ENCODE measurements around the gene PRMT1.

PRMT1 gene

GRCh38 chr19:49672131-49672919 lies 4.7 kb upstream of the PRMT1 start:
- DNase-seq: peak; percentile 76

GRCh38 chr19:49676136-49676783 lies 811 bp upstream of the PRMT1 start:
- peak; percentile 94 for DNase-seq

- DNase-seq: peak; percentile 100
These were observed 264 bp upstream of the PRMT1 start for GRCh38 chr19:49676784-49677230.

GRCh38 chr19:49677901-49678674 lies 1.0 kb downstream of the PRMT1 start:
- DNase-seq: peak; percentile 36

GRCh38 chr19:49678985-49679770 lies 2.1 kb downstream of the PRMT1 start:
- DNase-seq: no peak

- no peak for DNase-seq
These were observed 2.8 kb downstream of the PRMT1 start for GRCh38 chr19:49679771-49680413.

- peak; percentile 92 for DNase-seq
These were observed 3.6 kb downstream of the PRMT1 start for GRCh38 chr19:49680421-49681351.

- no peak for DNase-seq
These were observed 4.8 kb downstream of the PRMT1 start for GRCh38 chr19:49681830-49682229.

- DNase-seq: no peak
These were observed 5.2 kb downstream of the PRMT1 start for GRCh38 chr19:49682274-49682673.

GRCh38 chr19:49683814-49684250 lies 6.8 kb downstream of the PRMT1 start:
- DNase-seq: no peak

GRCh38 chr19:49684251-49684982 lies 7.3 kb downstream of the PRMT1 start:
- DNase-seq: no peak

- DNase-seq: no peak
These were observed 8.0 kb downstream of the PRMT1 start for GRCh38 chr19:49684983-49685553.

GRCh38 chr19:49685845-49686332 lies 8.8 kb downstream of the PRMT1 start:
- DNase-seq: no peak

GRCh38 chr19:49686503-49687088 lies 9.5 kb downstream of the PRMT1 start:
- DNase-seq: no peak

- no peak for DNase-seq
These were observed 10.1 kb downstream of the PRMT1 start for GRCh38 chr19:49687150-49687549.

- DNase-seq: no peak
These were observed 10.7 kb downstream of the PRMT1 start for GRCh38 chr19:49687566-49688316.

GRCh38 chr19:49688531-49689132 lies 11.6 kb downstream of the PRMT1 start:
- no peak for DNase-seq
